HG02938 (cell line): ENCODE measurements around the gene TVP23A.
"Not testable (repeated sequence)": the region's sequence is repeated elsewhere in the genome, so short reads cannot be mapped to it uniquely, and the experiment has no call there.

Source experiments
- ATAC-seq: cut with Tn5 transposase; IDR thresholded peaks from one replicate; pipeline ENCODE4 v1.9.1; 2021; ENCODE audit warnings: mild to moderate bottlenecking, moderate library complexity; ENCODE audit not compliant: unreplicated experiment

The TVP23A gene

DNA sequence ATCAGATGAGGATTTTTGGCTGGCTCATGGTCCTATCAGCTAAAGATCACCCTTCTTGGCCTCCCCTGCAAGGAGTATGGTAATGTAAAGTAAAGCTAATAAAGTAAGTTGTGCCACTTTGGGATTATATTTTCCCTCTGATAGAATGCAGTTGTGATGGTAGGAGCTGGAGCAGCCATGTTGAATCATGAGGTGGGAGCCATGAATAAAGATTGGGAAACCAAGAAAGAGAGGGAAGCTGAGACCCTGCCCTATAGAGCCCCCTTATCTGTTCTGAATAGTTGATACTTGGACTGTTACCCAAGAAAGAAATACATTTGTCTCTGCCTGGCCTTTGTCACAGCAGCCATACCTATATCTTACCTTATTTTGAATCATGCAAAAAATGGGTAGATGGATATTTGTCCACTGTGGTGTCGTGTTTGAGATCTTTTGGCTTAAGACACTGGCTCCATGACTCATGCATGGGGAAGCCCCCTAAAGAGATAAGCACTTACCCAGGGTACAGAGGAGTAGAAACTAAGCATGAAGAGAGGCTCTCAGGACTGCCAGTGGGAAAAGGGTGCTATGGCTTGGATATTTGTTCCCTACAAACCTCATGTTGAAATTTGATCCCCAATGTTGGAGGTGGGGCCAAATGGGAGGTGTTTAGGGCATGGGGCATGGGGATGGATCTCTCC is 17.7 kb upstream of the TVP23A start:
- ATAC-seq = no peak

DNA sequence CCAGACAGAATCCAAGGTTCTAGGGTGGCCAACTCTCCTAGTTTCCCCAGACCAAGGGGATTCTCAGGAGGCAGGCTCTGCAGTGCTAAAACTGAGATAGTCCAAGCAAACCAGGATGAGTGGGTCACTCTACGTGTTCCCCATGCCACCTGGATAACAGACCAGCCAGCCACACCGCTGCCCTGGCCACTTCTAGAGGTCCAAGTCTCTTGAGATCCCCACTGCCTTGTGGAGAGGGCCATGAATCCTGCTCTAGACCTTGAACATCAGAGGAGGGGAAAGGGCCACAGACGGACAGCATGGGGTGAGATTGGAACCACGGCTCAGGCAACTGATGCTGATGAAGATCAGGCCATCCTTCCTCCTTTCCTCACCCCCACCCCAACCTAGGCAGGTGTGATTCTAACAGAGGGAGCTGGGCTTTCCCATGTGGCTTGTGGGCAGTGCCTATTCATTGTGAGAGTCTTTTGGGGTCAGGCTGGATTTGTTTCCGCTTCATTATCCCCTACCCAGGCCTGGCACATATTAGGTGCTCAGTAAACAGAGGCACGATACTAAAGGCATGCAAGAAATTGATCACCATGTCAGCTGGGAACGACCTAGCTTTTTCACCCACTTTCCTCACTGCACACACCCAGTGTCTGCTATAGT is 16.8 kb upstream of the TVP23A start:
- no peak for ATAC-seq

DNA sequence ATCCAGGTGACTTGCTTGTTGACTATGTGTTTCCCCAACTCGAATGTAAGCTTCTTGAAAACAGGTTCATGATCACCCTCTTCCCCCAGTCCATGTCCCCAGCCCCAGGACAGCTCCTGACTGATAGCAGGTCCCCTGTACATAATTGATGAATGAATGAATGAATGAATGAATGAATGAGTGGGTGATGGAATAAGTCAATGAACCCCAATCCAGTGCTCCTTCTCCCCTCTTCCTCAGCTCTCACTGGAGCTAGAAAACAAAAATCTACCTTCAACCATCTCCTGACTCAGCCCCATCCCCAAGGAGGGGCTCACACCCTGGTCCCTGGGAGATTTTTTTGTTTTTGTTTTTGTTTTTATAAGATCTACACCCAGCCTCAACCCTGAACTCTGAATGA is 16.2 kb upstream of the TVP23A start:
- no peak for ATAC-seq

DNA sequence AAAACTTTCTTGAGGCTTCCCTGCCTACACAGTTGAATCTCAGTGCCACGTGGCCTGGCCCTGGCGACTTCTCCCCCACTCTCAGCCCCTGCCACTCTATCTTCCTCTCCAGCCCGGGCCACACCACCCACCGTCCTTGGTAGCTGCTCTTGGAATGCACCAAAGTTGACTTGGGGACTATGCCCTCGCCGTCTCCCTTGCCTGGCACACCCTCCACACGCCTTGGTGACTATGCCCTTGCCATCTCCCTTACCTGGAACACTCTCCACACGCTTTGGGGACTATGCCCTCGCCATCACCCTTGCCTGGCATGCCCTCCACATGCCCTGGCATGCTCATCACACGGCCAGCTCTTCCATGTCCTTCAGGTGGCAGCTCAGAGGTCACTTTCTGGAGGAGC is 15.5 kb upstream of the TVP23A start:
- ATAC-seq = no peak

DNA sequence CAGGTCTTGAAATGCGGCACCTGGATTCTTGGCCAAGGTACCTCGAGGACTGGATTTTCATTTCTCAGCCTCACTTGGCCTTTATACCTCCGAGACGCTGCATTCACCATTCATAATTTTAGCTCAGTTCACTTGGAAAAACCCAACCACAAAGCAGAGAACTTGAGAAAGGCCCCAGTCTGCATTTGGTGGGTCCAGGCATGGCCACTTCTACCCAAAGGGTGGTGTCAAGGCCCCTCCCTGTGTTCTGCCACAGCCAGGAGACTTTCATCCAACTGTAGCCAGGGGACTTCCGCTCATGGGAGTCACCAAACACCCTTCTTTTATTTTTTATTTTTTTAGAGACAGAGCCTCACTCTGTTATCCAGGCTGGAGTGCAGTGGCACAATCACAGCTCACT is 14.7 kb upstream of the TVP23A start:
- ATAC-seq = no peak

DNA sequence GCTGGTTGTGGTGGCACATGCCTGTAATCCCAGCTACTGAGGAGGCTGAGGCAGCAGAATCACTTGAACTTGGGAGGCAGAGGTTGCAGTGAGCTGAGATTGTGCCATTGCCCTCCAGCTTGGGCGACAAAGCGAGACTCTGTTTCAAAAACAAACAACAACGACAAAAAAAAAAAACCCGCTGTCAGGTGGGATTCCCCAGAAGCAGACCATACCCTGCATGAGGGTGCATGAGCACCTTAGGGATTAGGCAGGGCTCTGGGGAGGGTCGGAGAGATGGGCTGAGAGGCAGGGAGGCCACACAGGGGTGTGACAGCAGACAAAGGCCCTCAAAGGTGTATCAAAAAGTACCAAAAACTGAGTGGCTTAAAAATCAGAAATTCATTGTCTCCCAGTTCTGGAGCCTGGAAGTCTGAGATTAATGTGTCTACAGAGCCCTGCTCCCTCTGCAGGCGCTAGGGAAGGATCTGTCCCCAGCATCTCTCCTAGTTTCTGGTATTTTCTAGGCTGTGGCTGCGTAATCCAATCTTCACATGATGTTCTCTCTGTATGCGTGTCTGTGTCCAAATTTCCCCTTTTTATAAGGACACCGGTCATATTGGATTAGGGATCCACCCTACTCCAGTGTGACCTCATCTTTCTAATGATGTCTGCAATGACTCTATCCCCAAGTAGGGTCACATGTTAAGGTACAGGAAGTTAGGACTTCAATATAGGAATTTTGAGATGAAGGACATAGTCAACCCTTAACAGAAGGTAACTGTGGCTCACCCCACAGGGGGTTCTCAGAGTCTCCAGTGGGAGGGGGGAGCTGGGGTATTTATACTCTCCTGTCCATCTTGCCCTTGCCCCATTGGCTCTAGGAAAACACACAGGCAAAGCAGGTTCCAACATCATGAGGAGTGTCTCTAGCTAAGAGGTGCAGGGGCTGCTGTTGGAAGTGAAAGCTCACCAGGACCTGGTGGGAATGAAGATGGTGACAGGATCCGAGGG is 13.6 kb upstream of the TVP23A start:
- ATAC-seq = no peak

DNA sequence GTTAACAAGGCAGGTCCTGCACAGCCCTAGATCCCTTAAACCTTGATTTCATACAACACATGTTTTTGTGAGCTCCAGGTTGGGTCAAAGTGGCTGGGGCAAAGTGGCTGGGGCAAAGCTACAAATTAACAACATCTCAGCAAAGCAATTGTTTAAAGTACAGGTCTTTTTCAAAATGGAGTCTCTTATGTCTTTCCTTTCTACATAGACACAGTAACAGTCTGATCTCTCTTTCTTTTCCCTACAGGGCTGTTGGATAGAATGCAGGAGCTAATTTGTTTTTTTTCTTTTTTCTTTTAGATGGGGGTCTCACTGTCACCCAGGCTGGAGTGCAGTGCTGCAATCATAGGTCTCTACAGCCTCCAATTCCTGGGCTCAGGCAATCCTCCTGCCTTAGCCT is 11.6 kb upstream of the TVP23A start:
- not testable (repeated sequence) for ATAC-seq

DNA sequence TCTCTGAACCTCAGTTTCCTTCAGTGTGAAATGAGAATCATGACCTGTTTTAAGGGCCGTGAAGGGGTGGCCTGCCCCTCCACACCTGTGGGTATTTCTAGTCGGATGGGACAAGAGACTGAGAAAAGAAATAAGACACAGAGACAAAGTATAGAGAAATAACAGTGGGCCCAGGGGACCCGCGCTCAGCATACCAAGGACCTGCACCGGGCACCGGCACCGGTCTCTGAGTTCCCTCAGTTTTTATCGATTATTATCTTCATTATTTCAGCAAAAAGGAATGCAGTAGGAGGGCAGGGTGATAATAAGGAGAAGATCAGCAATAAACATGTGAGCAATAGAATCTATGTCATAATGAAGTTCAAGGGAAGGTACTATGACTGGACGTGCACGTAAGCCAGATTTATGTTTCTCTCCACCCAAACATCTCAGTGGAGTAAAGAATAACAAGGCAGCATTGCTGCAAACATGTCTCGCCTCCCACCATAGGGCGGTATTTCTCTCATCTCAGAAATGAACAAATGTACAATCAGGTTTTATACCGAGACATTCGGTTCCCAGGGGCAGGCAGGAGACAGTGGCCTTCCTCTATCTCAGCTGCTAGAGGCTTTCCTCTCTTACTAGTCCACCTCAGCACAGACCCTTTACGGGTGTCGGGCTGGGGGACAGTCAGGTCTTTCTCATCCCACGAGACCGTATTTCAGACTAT is 10.9 kb upstream of the TVP23A start:
- ATAC-seq = not testable (repeated sequence)

DNA sequence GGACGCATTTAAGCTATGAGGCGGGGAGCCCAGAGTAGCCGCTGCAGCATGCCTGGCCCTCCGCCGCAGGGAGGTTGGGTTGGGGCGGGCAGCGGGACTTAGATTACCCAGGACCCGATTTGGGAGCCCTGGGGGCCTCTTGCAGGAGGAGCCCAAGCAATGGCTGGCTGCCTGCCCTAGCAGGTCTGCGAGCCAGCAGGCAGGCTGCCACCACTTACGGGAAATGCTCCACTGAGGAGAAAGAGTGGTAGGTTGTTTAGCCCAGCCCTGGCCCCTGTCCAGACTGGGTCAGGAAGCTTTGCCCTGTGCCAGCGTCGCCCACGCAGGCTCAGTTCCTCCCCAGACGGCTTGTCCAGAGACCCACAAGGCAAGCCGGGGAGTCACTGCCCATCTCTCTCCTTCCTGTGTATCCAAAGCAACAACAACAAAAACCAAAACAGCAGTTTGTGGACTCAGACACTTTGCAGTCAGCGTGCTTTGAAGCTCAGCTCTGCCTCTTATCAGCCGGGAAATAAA is 10.3 kb upstream of the TVP23A start:
- ATAC-seq = no peak

DNA sequence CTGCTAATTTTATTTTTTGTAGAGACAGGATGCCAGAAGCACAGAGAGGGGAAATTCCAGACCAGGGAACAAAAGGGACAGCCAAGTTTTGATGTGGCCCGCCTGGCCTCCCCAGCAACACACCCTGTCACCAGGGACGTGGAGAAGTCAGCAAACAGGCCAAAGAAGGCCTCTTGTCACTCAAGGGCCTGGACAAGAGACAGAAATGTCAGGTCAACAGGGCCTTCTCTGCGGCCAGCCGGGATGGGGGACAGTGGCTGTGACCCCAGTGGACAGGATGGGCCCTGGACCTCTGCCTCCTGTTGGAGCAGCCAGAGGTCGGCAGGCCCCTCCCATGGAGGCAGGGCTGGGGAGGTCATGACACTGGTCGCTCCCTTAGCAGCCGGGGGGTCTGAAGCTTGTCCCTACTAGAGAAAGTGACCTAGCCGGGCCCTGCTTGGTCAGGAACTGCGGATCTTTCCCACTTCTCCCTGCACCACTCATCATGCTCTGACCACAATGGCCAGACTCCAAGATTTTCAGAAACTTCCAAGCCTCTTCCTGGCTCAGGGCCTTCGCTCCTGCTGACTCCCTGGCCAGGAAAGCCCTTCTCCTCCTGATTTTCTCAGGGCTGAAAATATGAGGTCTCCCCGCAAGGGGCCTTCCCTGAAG is 9.2 kb upstream of the TVP23A start:
- ATAC-seq = no peak

DNA sequence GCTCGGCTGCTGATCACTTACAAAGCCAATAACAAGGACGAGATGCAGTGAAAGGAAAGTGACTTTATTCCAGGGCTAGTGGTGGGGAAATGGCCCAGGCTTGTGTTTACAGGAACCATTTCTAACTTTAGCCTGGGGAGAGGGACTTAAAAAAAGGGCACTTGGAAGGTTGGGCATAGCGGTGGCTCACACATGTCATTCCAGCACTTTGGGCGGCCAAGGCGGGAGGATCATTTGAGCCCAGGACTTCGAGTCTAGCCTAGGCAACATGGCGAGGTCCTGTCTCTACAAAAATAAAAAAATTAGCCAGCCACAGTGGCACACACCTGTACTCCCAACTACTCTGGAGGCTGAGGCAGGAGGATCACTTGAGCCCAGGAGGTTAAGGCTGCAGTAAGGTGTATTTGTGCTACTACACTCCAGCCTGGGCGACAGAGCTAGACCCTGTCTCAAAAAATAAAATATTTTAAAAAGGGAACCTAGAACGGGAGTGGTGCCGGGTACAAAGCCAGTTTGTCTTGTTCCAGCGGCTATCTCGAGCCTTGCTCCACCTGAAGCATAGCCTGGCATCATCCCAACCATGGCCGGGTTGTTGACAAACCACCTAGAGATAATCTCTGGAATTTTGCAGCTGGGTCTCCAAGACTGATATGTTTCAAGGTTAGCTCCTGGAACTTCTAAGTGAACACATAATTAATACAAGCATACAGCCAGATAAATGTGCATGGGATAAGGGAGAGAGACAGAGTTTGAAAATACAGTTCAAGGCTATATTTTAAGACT is 5.7 kb upstream of the TVP23A start:
- no peak for ATAC-seq

DNA sequence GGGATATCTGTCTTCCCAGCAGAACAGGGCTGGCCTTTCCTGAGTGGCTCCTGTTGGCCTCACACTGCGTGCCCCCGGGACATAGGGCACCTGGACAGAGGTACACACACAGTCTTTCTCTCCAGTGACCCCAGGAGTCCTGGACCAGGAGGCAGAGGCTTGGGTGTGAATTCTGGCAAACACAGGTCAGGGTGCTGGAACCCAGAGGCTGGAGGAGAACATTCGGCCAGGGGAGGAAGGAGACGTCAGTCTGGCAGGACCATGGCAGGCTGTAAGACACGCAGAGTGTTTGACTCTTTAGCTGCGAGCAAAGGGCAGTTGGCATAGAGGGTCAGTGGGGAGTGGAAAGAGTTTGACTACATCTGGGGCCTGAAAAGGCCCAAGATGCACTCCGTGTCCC is 4.1 kb upstream of the TVP23A start:
- ATAC-seq = no peak

DNA sequence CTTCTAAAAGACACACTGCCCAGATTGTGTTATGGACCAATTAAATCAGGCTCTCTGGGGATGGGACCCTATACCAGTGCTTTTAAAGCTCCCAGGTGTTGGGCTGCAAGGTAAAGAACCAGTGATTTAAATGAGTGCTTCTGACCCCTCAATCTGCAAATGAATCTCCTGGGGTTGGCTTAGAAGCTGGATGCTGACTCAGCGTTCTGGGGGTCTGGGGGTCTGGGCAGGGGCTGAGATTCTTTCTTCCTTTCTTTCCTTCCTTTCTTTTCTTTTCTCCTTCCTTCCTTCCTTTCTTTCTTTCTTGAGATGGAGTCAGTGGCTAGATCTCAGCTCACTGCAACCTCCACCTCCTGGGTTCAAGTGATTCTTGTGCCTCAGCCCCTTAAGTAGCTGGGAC is 2.0 kb upstream of the TVP23A start:
- ATAC-seq = no peak

DNA sequence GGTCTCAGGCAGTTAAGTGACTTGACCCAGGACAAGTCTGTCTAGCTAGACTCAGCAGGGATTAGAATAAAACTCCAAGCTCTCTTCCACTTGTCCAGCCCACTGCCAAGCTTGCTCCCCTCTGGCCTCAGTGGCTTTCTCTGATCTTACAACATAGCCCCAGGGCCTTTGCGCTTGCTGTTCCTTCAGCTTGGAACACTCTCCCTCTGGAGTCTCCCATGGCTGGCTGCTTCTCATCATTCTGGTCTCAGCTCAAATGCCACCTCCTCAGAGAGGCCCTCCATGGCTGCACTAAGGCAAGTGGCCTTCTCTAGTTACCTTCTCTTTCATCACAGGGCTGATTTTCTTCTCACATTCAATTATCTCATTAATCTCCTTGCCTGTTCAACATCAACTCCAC is 1.1 kb downstream of the TVP23A start:
- no peak for ATAC-seq

DNA sequence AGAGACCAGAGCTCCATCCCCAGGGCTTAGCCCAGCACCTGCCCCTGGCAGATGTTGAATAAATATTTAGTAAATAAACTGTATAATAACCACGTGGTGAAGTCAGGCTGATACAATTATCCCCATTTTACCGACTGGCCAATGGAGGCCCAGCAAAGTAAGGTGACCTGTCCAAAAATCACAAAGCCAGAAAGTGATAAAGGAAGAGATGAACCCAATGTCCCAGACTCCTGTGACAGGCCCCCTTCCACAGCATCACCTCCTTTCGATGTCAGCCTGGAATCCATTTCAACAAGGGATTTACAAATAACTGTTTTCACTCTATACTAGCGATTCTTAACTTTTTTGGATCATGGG is 5.5 kb downstream of the TVP23A start:
- ATAC-seq = no peak

DNA sequence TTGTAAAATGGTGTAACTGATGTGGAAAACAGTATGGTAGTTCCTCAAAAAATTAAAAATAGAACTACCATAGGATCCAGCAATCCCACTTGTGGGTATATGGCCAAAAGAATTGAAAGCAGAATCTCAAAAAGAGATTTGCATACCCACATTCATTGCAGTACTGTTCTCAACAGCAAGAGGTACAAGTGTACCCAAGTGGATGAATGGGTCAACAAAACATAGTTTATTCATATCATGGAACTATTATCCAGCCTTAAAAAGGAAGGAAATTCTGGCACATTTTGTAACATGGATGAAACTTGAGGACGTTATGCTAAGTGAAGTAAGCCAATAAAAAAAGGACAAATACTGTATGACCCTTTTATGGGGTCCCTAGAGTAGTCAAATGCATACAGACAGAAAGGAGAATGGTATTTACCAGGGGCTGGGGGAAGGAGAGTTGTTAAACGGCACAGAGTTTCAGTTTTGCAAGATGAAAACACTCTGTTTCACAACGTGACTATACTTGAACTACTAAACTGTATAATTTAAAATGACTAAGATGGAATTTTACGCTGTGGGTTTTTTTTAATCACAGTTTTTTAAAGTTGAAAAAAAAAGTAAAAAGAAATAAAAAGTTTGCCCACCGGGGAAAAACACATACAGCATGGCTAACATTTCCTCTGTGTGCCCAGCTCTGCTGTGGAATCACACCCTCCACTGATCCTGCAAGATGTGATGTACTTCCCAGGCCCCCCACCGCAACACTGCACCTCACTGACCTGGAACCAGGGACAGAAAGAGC is 6.1 kb downstream of the TVP23A start:
- ATAC-seq = peak; percentile 79

DNA sequence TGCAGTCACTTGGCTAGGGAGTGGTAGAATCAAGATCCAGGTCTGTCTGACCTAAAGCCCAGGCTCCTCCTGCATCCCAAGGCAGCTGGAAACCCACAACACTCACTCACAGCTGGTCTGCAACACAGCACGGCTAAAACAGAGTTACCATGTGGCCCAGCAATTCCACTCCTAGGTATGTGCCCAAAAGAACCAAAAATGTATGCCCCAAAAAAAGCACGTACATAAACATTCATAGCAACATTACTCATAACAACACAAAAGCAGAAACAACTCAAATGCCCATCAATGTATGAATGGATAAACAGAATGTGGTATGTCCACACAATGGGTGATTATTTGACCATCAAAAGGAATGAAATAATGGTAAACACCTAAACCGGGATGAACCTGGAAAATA is 8.9 kb downstream of the TVP23A start:
- no peak for ATAC-seq

DNA sequence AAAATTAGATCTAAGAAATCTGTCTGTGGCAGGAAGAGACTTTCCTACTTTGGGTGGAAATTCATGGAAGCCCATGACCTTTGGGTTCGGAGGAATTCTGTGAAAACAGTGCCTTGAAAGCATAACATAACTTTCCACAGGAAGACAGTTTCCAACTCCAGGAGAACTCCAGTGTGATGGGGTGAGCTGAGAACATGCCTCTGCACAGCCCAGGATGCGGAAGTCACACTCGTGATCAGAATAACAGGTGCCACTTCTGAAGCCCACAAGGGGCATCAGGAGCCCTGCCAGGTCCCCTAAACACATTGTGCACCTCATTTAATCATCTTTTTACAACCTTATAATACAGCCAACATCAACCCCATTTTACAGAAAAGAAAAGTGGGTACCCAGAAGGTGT is 9.7 kb downstream of the TVP23A start:
- no peak for ATAC-seq

DNA sequence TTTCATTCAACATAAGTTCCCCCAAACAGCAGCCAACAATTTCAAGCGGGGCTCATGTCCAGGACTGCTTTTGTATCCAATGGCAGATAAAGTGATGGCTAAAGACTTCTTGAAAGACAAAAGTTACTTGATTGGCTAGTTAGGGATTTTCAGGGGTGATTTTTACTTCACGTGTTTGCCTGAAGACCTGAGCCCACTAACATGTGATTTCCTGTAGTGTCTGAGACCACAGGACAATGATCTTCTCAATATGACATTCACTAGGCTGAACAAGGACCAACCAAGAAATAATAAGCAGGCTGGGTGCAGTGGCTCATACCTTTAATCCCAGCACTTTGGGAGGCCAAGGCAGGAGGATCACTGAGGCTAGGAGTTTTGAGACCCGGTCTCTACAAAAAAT is 10.4 kb downstream of the TVP23A start:
- no peak for ATAC-seq
